Esophagus squamous epithelium (tissue), 5 donors: ENCODE results near the gene MAP7D3. TPM values are rescaled to one million over a fixed set of nuclear protein-coding genes. Genes with fewer than 3 reads are reported as not detected.

Experiments
- DNase-seq: peaks from one replicate; lab custom pipeline; 2025; lab: John Stamatoyannopoulos, UW
- H3K27ac ChIP-seq, 4 donors: fragments of 200-600 bp; sonication (generic); one replicate each; pipeline ENCODE4 v1.5.1; 2016 to 2019; ENCODE audit warnings: mild to moderate bottlenecking in 1 of 4
- H3K27me3 ChIP-seq, 4 donors: fragments of 200-600 bp; sonication (generic); 1 replicate in 3 of 4; 2 replicates in 1 of 4; pipeline versions ENCODE4 v1.5.1 to v1.6.0; 2017 to 2021; ENCODE audit warnings: antibody characterized with exemption in 1 of 4
- H3K36me3 ChIP-seq, 3 donors: fragments of 200-600 bp; sonication (generic); one replicate each; pipeline ENCODE4 v1.5.1; 2016 to 2019
- H3K4me1 ChIP-seq, 3 donors: fragments of 200-600 bp; sonication (generic); one replicate each; pipeline ENCODE4 v1.5.1; 2017 to 2019
- H3K4me3 ChIP-seq, 4 donors: fragments of 200-600 bp; sonication (generic); 1 replicate in 3 of 4; 2 replicates in 1 of 4; pipeline ENCODE4 v1.5.1; 2016 to 2019; ENCODE audit warnings: mild to moderate bottlenecking in 2 of 4, moderate library complexity in 1 of 4
- H3K9me3 ChIP-seq, 3 donors: fragments of 200-600 bp; sonication (generic); one replicate each; pipeline ENCODE4 v1.5.1; 2016 to 2019
- POLR2A ChIP-seq, 4 donors: fragments of 450-650 bp; IDR thresholded peaks; one replicate each; pipeline ENCODE4 v1.6.1; 2017; ENCODE audit warnings: antibody characterized with exemption in 4 of 4, mild to moderate bottlenecking in 4 of 4, moderate library complexity in 3 of 4
- WGBS, 2 donors: methylation state at CpG; one replicate each; pipeline ENCODE4 v1.1.5; 2018; 5-methylcytosine and 5-hydroxymethylcytosine counted together
- intact Hi-C: fragments of 100-400 bp; cut with DNase I; formaldehyde crosslinking; loops from one replicate; pipeline ENCODE4 v1.15.0; 2022
- total RNA-seq, 4 donors: library from RNA; depleted of rRNA; stranded (reverse); fragments of >200 nt; gene quantifications; one replicate each; pipeline ENCODE4 v1.1.0, GENCODE V29; 2016
- TF ChIP-seq, protein P1 (sequence below), 6 experiments: fragments of 450-650 bp in 4 of 6; fragments of 200-600 bp in 2 of 6; sonication (generic) in 2 of 6; IDR thresholded peaks; one replicate each; pipeline ENCODE4 v1.5.1; 2016 to 2019; ENCODE audit warnings: antibody characterized with exemption in 6 of 6, mild to moderate bottlenecking in 4 of 6, moderate library complexity in 4 of 6
- donor health status: DM: yes; HTN: yes; CAD: no.

MAP7D3 gene
- total RNA-seq, 4 donors from 2014 or later = 1.3 to 11.8 (median 6.4) TPM

DNA sequence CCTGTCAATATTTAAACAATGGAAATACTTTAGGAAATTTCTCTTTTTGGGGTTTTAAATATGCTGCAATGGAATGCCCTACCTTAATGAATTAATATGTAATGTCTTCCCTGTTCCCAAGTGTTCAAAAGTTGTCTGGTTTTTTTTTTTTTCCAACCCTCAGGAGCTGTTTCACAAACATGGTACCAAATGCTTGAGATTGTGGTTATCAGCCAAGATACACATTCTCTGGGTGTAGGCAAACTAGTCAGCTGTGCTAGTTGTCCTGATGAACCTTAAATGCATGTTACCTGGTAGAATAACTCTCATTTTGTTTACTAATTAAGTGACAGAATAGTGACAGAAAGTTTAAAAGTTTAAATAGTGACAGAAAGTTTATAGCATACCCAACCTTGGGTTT is 53.2 kb downstream of the MAP7D3 start:
- Histone ChIP-seq H3K4me3 (peak overlapping the region in 3 of 4 donors; percentile 25 to 48 (median 29)), H3K9me3 (no peaks in the 10 kb centered on the region), H3K27ac (peak overlapping the region; percentile 46 to 82 (median 74)), H3K4me1 (peaks cover 0 to 26% (median 15%) of the 10 kb centered on the region in 3 donors), H3K36me3 (no peaks in the 10 kb centered on the region), H3K27me3 (no peaks in the 10 kb centered on the region)
- no peak for DNase-seq
- TF ChIP-seq, protein P1, sequence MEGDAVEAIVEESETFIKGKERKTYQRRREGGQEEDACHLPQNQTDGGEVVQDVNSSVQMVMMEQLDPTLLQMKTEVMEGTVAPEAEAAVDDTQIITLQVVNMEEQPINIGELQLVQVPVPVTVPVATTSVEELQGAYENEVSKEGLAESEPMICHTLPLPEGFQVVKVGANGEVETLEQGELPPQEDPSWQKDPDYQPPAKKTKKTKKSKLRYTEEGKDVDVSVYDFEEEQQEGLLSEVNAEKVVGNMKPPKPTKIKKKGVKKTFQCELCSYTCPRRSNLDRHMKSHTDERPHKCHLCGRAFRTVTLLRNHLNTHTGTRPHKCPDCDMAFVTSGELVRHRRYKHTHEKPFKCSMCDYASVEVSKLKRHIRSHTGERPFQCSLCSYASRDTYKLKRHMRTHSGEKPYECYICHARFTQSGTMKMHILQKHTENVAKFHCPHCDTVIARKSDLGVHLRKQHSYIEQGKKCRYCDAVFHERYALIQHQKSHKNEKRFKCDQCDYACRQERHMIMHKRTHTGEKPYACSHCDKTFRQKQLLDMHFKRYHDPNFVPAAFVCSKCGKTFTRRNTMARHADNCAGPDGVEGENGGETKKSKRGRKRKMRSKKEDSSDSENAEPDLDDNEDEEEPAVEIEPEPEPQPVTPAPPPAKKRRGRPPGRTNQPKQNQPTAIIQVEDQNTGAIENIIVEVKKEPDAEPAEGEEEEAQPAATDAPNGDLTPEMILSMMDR (IDR thresholded peaks at IDR 0.05) = no peak
- TF ChIP-seq POLR2A (IDR thresholded peaks at IDR 0.05) = no peak
- intact Hi-C loops = no loop called here

- intact Hi-C loops = no loop called here
- Histone ChIP-seq H3K4me1 (peaks cover 0 to 35% (median 22%) of the 10 kb centered on the region in 3 donors), H3K27ac (peak overlapping the region; percentile 46 to 83 (median 74)), H3K27me3 (no peaks in the 10 kb centered on the region), H3K36me3 (no peaks in the 10 kb centered on the region), H3K4me3 (peak overlapping the region in 2 of 4 donors; percentile 29 to 48), H3K9me3 (no peaks in the 10 kb centered on the region)
- WGBS, 2 donors = 49 to 69% methylated on average over 4 to 7 of the region's 7 CpGs
- DNase-seq = no peak
- TF ChIP-seq, protein P1 (IDR thresholded peaks at IDR 0.05) = no peak
- no peak for TF ChIP-seq POLR2A (IDR thresholded peaks at IDR 0.05)
Measured at GRCh38 chrX:136196691-136197155, 54.5 kb downstream of the MAP7D3 start.

DNA sequence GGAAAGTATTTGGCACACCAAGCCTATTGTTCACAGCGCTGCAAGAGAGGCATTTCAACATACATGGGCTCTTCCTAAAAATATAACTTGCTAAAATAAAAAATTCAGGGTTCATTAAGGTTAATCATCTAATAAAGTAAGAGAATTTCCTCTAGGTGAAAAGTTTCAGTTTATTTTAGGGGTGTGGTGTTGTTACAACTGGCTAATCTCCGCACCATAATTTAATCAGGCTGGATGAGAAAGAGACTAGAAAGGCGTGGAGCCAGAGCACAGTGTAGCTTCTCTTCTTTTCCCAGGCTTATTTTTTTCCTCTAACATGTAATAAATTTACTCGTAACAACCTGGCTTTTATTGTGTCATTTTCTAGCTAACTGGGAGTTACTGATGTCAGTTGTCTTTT is 56.0 kb downstream of the MAP7D3 start:
- Histone ChIP-seq H3K4me3 (no peak overlapping the region), H3K27me3 (no peaks in the 10 kb centered on the region), H3K9me3 (no peaks in the 10 kb centered on the region), H3K36me3 (no peaks in the 10 kb centered on the region), H3K27ac (peak overlapping the region; percentile 19 to 83 (median 74)), H3K4me1 (peaks cover 0 to 45% (median 25%) of the 10 kb centered on the region in 3 donors)
- WGBS, 2 donors = 29 to 31% methylated on average over 4 of the region's 4 CpGs
- TF ChIP-seq POLR2A (IDR thresholded peaks at IDR 0.05) = no peak
- TF ChIP-seq, protein P1 (IDR thresholded peaks at IDR 0.05) = no peak
- intact Hi-C loops = no loop called here
- no peak for DNase-seq

DNA sequence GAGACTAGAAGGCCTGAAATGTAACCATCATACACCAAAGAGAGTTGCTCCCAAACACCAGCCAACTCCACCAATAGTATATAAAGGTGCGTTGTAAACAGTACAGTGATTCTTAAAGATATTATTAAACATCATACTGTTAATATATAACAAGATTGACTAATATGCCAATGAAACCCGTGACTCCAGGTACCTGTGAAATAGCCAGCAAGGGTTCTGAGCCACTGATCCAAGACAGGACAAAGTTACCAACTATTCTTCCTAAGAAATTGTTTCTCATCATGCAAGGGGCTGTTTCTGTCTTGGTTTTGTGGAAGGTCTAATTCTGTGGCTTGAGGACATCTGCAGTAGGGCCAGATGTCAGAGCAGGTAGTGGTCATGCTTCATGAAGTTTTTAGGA is 56.7 kb downstream of the MAP7D3 start:
- Histone ChIP-seq H3K27me3 (no peaks in the 10 kb centered on the region), H3K9me3 (no peaks in the 10 kb centered on the region), H3K4me1 (peaks cover 0 to 45% (median 22%) of the 10 kb centered on the region in 3 donors), H3K4me3 (no peak overlapping the region), H3K36me3 (no peaks in the 10 kb centered on the region), H3K27ac (peak overlapping the region in 3 of 4 donors; percentile 63 to 77 (median 71))
- no peak for DNase-seq
- 67 to 96% methylated on average over 2 of the region's 2 CpGs for WGBS, 2 donors
- intact Hi-C loops = no loop called here
- TF ChIP-seq, protein P1 (IDR thresholded peaks at IDR 0.05) = no peak
- no peak for TF ChIP-seq POLR2A (IDR thresholded peaks at IDR 0.05)

GRCh38 chrX:136193771-136194170 is 57.4 kb downstream of the MAP7D3 start:
- Histone ChIP-seq H3K27me3 (no peaks in the 10 kb centered on the region), H3K4me3 (no peak overlapping the region), H3K4me1 (peaks cover 0 to 45% (median 22%) of the 10 kb centered on the region in 3 donors), H3K36me3 (no peaks in the 10 kb centered on the region), H3K9me3 (no peaks in the 10 kb centered on the region), H3K27ac (peak overlapping the region in 3 of 4 donors; percentile 63 to 77 (median 71))
- WGBS, 2 donors = 46% methylated on average over 4 of the region's 4 CpGs
- DNase-seq = no peak
- intact Hi-C loops = no loop called here
- TF ChIP-seq, protein P1 (IDR thresholded peaks at IDR 0.05) = no peak
- TF ChIP-seq POLR2A (IDR thresholded peaks at IDR 0.05) = no peak
